SK-N-MC (cell line): Measurements from ENCODE around the gene EPHX1.

Experiments used
- EZH2 ChIP-seq: fragments of 200-600 bp; sonication (generic); IDR thresholded peaks from one replicate; pipeline ENCODE4 v1.6.1; 2017; ENCODE audit warnings: antibody characterized with exemption
- POLR2AphosphoS5 ChIP-seq: IDR thresholded peaks from 2 replicates; pipeline ENCODE4 v1.6.1; 2012; ENCODE audit warnings: mild to moderate bottlenecking, low read depth, low read length, borderline replicate concordance

DNA sequence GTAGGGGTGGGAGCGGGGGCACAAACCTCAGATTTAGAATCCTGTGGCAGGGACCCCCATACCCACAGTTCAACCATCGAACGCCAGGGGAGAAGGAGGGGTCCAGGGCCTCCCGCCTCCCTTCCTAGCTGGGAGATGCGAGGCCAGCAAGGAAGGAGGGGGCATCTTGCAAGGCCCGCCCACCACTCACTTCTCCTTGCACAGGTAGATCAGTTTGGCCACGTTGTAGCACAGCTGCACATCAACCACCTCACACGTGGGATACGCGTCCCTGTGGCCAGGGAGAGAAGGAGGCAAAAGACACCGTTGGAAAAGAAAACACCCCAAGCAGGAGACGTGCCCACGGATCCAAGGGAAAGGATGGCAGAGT lies 52.6 kb downstream of the EPHX1 start:
- TF ChIP-seq EZH2 (no peak), POLR2AphosphoS5 (no peak)
